ENCODE measurements around the gene SVIP. TPM values are rescaled to one million over a fixed set of nuclear protein-coding genes. Genes with fewer than 3 reads are reported as not detected.
A peak's percentile ranks its signal among the peaks of the same experiment; 100 is the strongest.

The SVIP gene
- total and polyA plus RNA-seq, 4 donors, result 2.7 to 7.2 (median 4.8) TPM

DNA sequence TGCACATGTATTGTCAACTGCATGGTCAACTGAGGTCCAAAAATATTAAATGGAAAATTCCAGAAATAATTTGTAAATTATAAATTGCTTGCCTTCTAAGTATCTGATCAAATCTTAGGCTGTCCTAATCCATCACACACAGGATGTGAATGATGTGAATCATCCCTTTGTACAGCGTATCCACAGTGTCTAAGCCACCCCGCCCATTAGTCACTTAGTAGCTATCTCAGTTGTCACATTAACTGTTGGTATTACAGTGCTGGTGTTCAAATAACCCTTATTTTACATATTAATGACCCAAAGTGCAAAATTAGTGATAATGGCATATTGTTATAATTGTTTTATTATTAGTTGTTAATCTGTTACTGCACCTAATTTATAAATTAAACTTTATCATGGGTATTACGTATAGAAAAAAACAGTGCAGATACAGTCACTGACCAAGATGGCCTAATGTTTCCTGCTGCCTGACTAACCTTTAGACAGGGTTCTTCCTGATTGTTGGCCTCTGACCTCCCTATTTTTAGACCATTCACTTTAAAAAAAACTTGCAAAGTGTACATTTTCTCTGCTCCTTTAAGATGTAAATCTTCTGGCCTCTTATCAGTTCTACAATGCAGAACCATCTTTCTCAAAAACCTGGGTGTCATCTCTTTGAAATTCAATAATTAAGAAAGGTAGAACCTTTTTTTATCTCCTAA lies 2.9 kb upstream of the SVIP start:
- Histone ChIP-seq H3K36me3 (ENCODE audit: control insufficient read depth in 4 of 4, insufficient read depth in 3 of 4, low read depth in 1 of 4, low read length in 3 of 4) (no peaks in the 10 kb centered on the region), H3K27me3 (ENCODE audit: control insufficient read depth in 4 of 4, insufficient read depth in 4 of 4, low read length in 3 of 4) (no peaks in the 10 kb centered on the region), H3K4me1 (ENCODE audit: control insufficient read depth in 4 of 4, insufficient read depth in 4 of 4, low read length in 3 of 4) (peaks cover 2 to 16% (median 6%) of the 10 kb centered on the region in 4 donors), H3K9me3 (ENCODE audit: control insufficient read depth in 4 of 4, low read length in 3 of 4) (no peaks in the 10 kb centered on the region), H3K4me3 (ENCODE audit: low read depth in 1 of 3, low read length in 3 of 3) (no peak overlapping the region), H3K27ac (ENCODE audit: low read depth in 1 of 2, low read length in 2 of 2) (no peak overlapping the region), H3K9ac (ENCODE audit: low read depth in 1 of 2, low read length in 2 of 2) (no peak overlapping the region)
- no peak for DNase-seq (ENCODE audit: low spot score)
- 80% methylated on average over 3 of the region's 3 CpGs for WGBS
- TF ChIP-seq RAD21 (IDR thresholded peaks at IDR 0.05) (no peak), FOXA1 (IDR thresholded peaks at IDR 0.05) (no peak), EGR1 (IDR thresholded peaks at IDR 0.05; ENCODE audit: low read depth in 2 of 2) (no peak), HNF4A (conservative IDR thresholded peaks at IDR 0.05) (no peak), GABPA (IDR thresholded peaks at IDR 0.05 in 1 of 2, conservative IDR thresholded peaks at IDR 0.05 in 1 of 2) (no peak), TAF1 (conservative IDR thresholded peaks at IDR 0.05) (no peak), HNF4G (IDR thresholded peaks at IDR 0.05) (no peak), FOXA2 (IDR thresholded peaks at IDR 0.05) (no peak), NR2F2 (IDR thresholded peaks at IDR 0.05) (no peak), SP1 (IDR thresholded peaks at IDR 0.05) (no peak)
- TF ChIP-seq, protein P1, sequence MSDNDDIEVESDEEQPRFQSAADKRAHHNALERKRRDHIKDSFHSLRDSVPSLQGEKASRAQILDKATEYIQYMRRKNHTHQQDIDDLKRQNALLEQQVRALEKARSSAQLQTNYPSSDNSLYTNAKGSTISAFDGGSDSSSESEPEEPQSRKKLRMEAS (IDR thresholded peaks at IDR 0.05), result no peak
- TF ChIP-seq, protein P2, sequence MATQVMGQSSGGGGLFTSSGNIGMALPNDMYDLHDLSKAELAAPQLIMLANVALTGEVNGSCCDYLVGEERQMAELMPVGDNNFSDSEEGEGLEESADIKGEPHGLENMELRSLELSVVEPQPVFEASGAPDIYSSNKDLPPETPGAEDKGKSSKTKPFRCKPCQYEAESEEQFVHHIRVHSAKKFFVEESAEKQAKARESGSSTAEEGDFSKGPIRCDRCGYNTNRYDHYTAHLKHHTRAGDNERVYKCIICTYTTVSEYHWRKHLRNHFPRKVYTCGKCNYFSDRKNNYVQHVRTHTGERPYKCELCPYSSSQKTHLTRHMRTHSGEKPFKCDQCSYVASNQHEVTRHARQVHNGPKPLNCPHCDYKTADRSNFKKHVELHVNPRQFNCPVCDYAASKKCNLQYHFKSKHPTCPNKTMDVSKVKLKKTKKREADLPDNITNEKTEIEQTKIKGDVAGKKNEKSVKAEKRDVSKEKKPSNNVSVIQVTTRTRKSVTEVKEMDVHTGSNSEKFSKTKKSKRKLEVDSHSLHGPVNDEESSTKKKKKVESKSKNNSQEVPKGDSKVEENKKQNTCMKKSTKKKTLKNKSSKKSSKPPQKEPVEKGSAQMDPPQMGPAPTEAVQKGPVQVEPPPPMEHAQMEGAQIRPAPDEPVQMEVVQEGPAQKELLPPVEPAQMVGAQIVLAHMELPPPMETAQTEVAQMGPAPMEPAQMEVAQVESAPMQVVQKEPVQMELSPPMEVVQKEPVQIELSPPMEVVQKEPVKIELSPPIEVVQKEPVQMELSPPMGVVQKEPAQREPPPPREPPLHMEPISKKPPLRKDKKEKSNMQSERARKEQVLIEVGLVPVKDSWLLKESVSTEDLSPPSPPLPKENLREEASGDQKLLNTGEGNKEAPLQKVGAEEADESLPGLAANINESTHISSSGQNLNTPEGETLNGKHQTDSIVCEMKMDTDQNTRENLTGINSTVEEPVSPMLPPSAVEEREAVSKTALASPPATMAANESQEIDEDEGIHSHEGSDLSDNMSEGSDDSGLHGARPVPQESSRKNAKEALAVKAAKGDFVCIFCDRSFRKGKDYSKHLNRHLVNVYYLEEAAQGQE (IDR thresholded peaks at IDR 0.05), result no peak
- TF ChIP-seq, protein P3, sequence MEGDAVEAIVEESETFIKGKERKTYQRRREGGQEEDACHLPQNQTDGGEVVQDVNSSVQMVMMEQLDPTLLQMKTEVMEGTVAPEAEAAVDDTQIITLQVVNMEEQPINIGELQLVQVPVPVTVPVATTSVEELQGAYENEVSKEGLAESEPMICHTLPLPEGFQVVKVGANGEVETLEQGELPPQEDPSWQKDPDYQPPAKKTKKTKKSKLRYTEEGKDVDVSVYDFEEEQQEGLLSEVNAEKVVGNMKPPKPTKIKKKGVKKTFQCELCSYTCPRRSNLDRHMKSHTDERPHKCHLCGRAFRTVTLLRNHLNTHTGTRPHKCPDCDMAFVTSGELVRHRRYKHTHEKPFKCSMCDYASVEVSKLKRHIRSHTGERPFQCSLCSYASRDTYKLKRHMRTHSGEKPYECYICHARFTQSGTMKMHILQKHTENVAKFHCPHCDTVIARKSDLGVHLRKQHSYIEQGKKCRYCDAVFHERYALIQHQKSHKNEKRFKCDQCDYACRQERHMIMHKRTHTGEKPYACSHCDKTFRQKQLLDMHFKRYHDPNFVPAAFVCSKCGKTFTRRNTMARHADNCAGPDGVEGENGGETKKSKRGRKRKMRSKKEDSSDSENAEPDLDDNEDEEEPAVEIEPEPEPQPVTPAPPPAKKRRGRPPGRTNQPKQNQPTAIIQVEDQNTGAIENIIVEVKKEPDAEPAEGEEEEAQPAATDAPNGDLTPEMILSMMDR (IDR thresholded peaks at IDR 0.05; ENCODE audit: low read depth, low read length, missing input control), result no peak

DNA sequence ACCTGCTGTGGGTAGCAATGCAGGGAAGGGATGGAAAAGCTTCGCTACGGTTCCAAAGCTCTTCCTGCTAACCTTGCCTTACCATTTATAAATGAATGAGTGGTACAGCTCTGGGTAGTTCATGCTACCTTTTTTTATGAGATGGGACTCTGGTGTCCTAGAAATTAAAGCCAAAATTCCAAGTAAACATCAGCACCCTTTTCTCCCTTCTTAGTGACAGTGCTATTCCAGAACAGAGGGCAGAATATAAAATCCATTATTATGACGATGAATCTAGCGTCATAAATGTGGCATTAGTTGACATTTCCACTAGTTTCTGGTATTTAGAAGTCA lies 447 bp upstream of the SVIP start:
- WGBS, result 13% methylated on average over 4 of the region's 4 CpGs
- H3K27ac ChIP-seq (ENCODE audit: low read depth in 1 of 2, low read length in 2 of 2), result no peak overlapping the region
- DNase-seq (ENCODE audit: low spot score), result no peak
- H3K9ac ChIP-seq (ENCODE audit: low read depth in 1 of 2, low read length in 2 of 2), result no peak overlapping the region
- no peaks in the 10 kb centered on the region for H3K9me3 ChIP-seq (ENCODE audit: control insufficient read depth in 4 of 4, low read length in 3 of 4)
- H3K36me3 ChIP-seq (ENCODE audit: control insufficient read depth in 4 of 4, insufficient read depth in 3 of 4, low read depth in 1 of 4, low read length in 3 of 4), result no peaks in the 10 kb centered on the region
- no peaks in the 10 kb centered on the region for H3K27me3 ChIP-seq (ENCODE audit: control insufficient read depth in 4 of 4, insufficient read depth in 4 of 4, low read length in 3 of 4)
- peaks cover 2 to 16% (median 6%) of the 10 kb centered on the region in 4 donors for H3K4me1 ChIP-seq (ENCODE audit: control insufficient read depth in 4 of 4, insufficient read depth in 4 of 4, low read length in 3 of 4)
- TF ChIP-seq FOXA2 (IDR thresholded peaks at IDR 0.05) (peak; percentile 31), SP1 (IDR thresholded peaks at IDR 0.05) (no peak), HNF4G (IDR thresholded peaks at IDR 0.05) (no peak), EGR1 (IDR thresholded peaks at IDR 0.05; ENCODE audit: low read depth in 2 of 2) (peak in 1 of 2 donors; percentile 2), RAD21 (IDR thresholded peaks at IDR 0.05) (no peak), NR2F2 (IDR thresholded peaks at IDR 0.05) (no peak), JUND (IDR thresholded peaks at IDR 0.05) (no peak), TAF1 (conservative IDR thresholded peaks at IDR 0.05) (no peak), FOXA1 (IDR thresholded peaks at IDR 0.05) (peak; percentile 6), RXRA (IDR thresholded peaks at IDR 0.05) (no peak)
- TF ChIP-seq, protein P1 (IDR thresholded peaks at IDR 0.05), result no peak
- TF ChIP-seq, protein P3 (IDR thresholded peaks at IDR 0.05; ENCODE audit: low read depth, low read length, missing input control), result no peak
- TF ChIP-seq, protein P4, sequence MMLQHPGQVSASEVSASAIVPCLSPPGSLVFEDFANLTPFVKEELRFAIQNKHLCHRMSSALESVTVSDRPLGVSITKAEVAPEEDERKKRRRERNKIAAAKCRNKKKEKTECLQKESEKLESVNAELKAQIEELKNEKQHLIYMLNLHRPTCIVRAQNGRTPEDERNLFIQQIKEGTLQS (IDR thresholded peaks at IDR 0.05), result no peak
- peak overlapping the region in 2 of 3 donors; percentile 10 to 97 for H3K4me3 ChIP-seq (ENCODE audit: low read depth in 1 of 3, low read length in 3 of 3)
